Measurements from ENCODE around the gene MAML2. TPM values are rescaled to one million over a fixed set of nuclear protein-coding genes. Genes with fewer than 3 reads are reported as not detected.

MAML2 gene
- total RNA-seq, 1 donor: 20.1 TPM

DNA sequence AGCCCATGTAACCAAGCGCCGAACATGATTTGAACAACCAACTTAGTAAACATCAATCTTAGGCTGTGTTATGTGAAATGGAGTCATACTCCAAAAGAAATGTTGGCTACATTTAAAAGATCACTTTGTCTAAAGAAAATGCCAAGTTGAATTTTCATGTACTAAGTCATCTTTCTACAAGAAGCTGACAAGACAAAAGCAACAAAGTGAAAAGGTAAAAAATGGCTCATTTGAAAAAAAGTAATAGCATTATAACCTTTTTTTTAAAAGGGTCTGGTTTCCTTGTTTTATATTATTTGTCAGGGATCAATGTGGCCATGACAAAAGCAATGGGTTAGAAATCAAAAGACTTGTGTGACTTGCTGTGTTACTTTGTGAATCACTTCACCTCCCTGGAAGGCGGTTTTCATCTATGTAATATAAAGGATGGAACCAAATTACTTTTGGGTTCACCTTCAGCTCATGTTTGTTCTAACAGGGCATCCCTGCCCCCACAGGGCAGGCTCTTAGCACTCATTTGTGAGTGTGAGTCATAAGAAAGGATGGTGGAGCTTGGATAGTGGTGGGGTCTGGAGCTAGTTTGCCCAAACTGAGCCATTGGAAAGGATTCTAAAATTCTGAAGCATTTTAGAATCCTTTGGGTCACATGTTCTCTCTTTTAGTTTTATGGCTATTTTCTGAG lies 287.1 kb downstream of the MAML2 start:
- no peak overlapping the region for H3K4me3 ChIP-seq (ENCODE audit: low read depth, low read length)
- peak; percentile 72 for DNase-seq (ENCODE audit: low read depth)
- no peak for TF ChIP-seq CTCF (IDR thresholded peaks at IDR 0.05; ENCODE audit: insufficient read depth, low read length)

GRCh38 chr11:96054870-96055705 lies 287.9 kb downstream of the MAML2 start:
- no peak overlapping the region for H3K4me3 ChIP-seq (ENCODE audit: low read depth, low read length)
- DNase-seq (ENCODE audit: low read depth): peak; percentile 67

GRCh38 chr11:96052921-96053651 lies 289.9 kb downstream of the MAML2 start:
- TF ChIP-seq CTCF (IDR thresholded peaks at IDR 0.05; ENCODE audit: insufficient read depth, low read length): peak; percentile 6
- no peak overlapping the region for H3K4me3 ChIP-seq (ENCODE audit: low read depth, low read length)
- DNase-seq (ENCODE audit: low read depth): peak; percentile 64

More at GRCh38 chr11:96054870-96055705, 287.9 kb downstream of the MAML2 start:
- TF ChIP-seq CTCF (IDR thresholded peaks at IDR 0.05; ENCODE audit: insufficient read depth, low read length): peak; percentile 70

- no peak for DNase-seq (ENCODE audit: low read depth)
- H3K4me3 ChIP-seq (ENCODE audit: low read depth, low read length): no peak overlapping the region
- TF ChIP-seq CTCF (IDR thresholded peaks at IDR 0.05; ENCODE audit: insufficient read depth, low read length): no peak
Observed at GRCh38 chr11:96051820-96052219, 291.2 kb downstream of the MAML2 start.

- peak; percentile 12 for TF ChIP-seq CTCF (IDR thresholded peaks at IDR 0.05; ENCODE audit: insufficient read depth, low read length)
- peak; percentile 83 for DNase-seq (ENCODE audit: low read depth)
- no peak overlapping the region for H3K4me3 ChIP-seq (ENCODE audit: low read depth, low read length)
Observed at GRCh38 chr11:96050435-96051182, 292.4 kb downstream of the MAML2 start.

DNA sequence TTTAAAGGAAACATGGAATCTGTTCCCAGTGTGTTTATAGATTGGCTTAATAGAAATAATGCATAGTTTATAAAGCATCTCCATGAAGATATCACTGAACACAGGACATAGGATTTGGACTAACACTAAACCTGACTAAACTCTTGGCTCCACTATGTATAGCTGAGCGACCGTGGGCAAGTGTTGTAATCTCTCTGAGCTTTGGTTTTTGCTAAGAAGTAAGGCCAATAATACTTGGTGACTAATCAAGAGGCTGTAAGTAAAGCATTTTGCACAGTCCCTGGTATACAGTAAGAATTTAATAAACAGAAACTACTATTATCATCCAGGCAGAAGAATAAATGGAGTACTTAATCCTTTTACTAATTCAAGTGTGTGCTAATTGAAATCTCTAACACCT lies 293.6 kb downstream of the MAML2 start:
- no peak for TF ChIP-seq CTCF (IDR thresholded peaks at IDR 0.05; ENCODE audit: insufficient read depth, low read length)
- peak; percentile 79 for DNase-seq (ENCODE audit: low read depth)
- H3K4me3 ChIP-seq (ENCODE audit: low read depth, low read length): no peak overlapping the region

Data from fibroblast of the aortic adventitia (primary cell).